ENCODE data around the gene COX5A.

- no peak for TF ChIP-seq CTCF (IDR thresholded peaks at IDR 0.05)
- TF ChIP-seq POLR2A (IDR thresholded peaks at IDR 0.05) = no peak
Measured at GRCh38 chr15:74978077-74978476, 40.2 kb upstream of the COX5A start.
